ENCODE results near the gene DLEC1.

GRCh38 chr3:38085311-38085942, 46.4 kb downstream of the DLEC1 start:
- no peak for TF ChIP-seq CTCF (IDR thresholded peaks at IDR 0.05)
- no peak for TF ChIP-seq EP300 (IDR thresholded peaks at IDR 0.05)
- no peak for TF ChIP-seq POLR2A (IDR thresholded peaks at IDR 0.05; ENCODE audit: low read depth)

All from esophagus muscularis mucosa (tissue), 4 donors.